Esophagus squamous epithelium (tissue), 5 donors: ENCODE data around the gene ZMYND8. TPM values are rescaled to one million over a fixed set of nuclear protein-coding genes. Genes with fewer than 3 reads are reported as not detected.

Experiments used
- DNase-seq: peaks from one replicate; lab custom pipeline; 2025; lab: John Stamatoyannopoulos, UW
- H3K27ac ChIP-seq, 4 donors: fragments of 200-600 bp; sonication (generic); one replicate each; pipeline ENCODE4 v1.5.1; 2016 to 2019; ENCODE audit warnings: mild to moderate bottlenecking in 1 of 4
- H3K27me3 ChIP-seq, 4 donors: fragments of 200-600 bp; sonication (generic); 1 replicate in 3 of 4; 2 replicates in 1 of 4; pipeline versions ENCODE4 v1.5.1 to v1.6.0; 2017 to 2021; ENCODE audit warnings: antibody characterized with exemption in 1 of 4
- H3K36me3 ChIP-seq, 3 donors: fragments of 200-600 bp; sonication (generic); one replicate each; pipeline ENCODE4 v1.5.1; 2016 to 2019
- H3K4me1 ChIP-seq, 3 donors: fragments of 200-600 bp; sonication (generic); one replicate each; pipeline ENCODE4 v1.5.1; 2017 to 2019
- H3K4me3 ChIP-seq, 4 donors: fragments of 200-600 bp; sonication (generic); 1 replicate in 3 of 4; 2 replicates in 1 of 4; pipeline ENCODE4 v1.5.1; 2016 to 2019; ENCODE audit warnings: mild to moderate bottlenecking in 2 of 4, moderate library complexity in 1 of 4
- H3K9me3 ChIP-seq, 3 donors: fragments of 200-600 bp; sonication (generic); one replicate each; pipeline ENCODE4 v1.5.1; 2016 to 2019
- CTCF ChIP-seq, 6 experiments: fragments of 450-650 bp in 4 of 6; fragments of 200-600 bp in 2 of 6; sonication (generic) in 2 of 6; IDR thresholded peaks; one replicate each; pipeline ENCODE4 v1.5.1; 2016 to 2019; ENCODE audit warnings: antibody characterized with exemption in 6 of 6, mild to moderate bottlenecking in 4 of 6, moderate library complexity in 4 of 6
- POLR2A ChIP-seq, 4 donors: fragments of 450-650 bp; IDR thresholded peaks; one replicate each; pipeline ENCODE4 v1.6.1; 2017; ENCODE audit warnings: antibody characterized with exemption in 4 of 4, mild to moderate bottlenecking in 4 of 4, moderate library complexity in 3 of 4
- WGBS, 2 donors: methylation state at CpG; one replicate each; pipeline ENCODE4 v1.1.5; 2018; 5-methylcytosine and 5-hydroxymethylcytosine counted together
- intact Hi-C: fragments of 100-400 bp; cut with DNase I; formaldehyde crosslinking; loops from one replicate; pipeline ENCODE4 v1.15.0; 2022
- total RNA-seq, 4 donors: library from RNA; depleted of rRNA; stranded (reverse); fragments of >200 nt; gene quantifications; one replicate each; pipeline ENCODE4 v1.1.0, GENCODE V29; 2016
- donor health status: DM: yes; HTN: yes; CAD: no.

Gene ZMYND8
- total RNA-seq, 4 donors from 2014 or later, result 21.5 to 26.3 (median 24.3) TPM

GRCh38 chr20:47202733-47203667, 153.5 kb downstream of the ZMYND8 start:
- no peaks in the 10 kb centered on the region for H3K27me3 ChIP-seq
- no peak for TF ChIP-seq CTCF (IDR thresholded peaks at IDR 0.05)
- no peak for TF ChIP-seq POLR2A (IDR thresholded peaks at IDR 0.05)
- H3K9me3 ChIP-seq, result no peaks in the 10 kb centered on the region
- DNase-seq, result no peak
- WGBS, 2 donors, result 76 to 85% methylated on average over 6 to 8 of the region's 10 CpGs
- H3K36me3 ChIP-seq, result peaks cover 0 to 2% (median 0%) of the 10 kb centered on the region in 3 donors
- no peak overlapping the region for H3K4me3 ChIP-seq
- intact Hi-C loops, result no loop called here
- H3K4me1 ChIP-seq, result peaks cover 0 to 58% (median 5%) of the 10 kb centered on the region in 3 donors
- peak overlapping the region in 3 of 4 donors; percentile 3 to 63 (median 29) for H3K27ac ChIP-seq

GRCh38 chr20:47201074-47201730, 155.3 kb downstream of the ZMYND8 start:
- Histone ChIP-seq H3K4me3 (no peak overlapping the region), H3K36me3 (no peaks in the 10 kb centered on the region), H3K27me3 (no peaks in the 10 kb centered on the region), H3K27ac (peak overlapping the region in 1 of 4 donors; percentile 50), H3K9me3 (no peaks in the 10 kb centered on the region), H3K4me1 (peaks cover 0 to 66% (median 5%) of the 10 kb centered on the region in 3 donors)
- intact Hi-C loops, result no loop called here
- TF ChIP-seq CTCF (IDR thresholded peaks at IDR 0.05), result no peak
- no peak for TF ChIP-seq POLR2A (IDR thresholded peaks at IDR 0.05)
- DNase-seq, result no peak
- WGBS, 2 donors, result 76 to 90% methylated on average over 9 of the region's 9 CpGs

- 86 to 96% methylated on average over 14 of the region's 14 CpGs for WGBS, 2 donors
- intact Hi-C loops, result loop anchor here (5.0 kb wide), 2 partner anchors 183 to 447 kb away; no protein-coding TSS in a partner anchor
These were observed 157.4 kb downstream of the ZMYND8 start for GRCh38 chr20:47198996-47199552.

GRCh38 chr20:47198254-47198671, 158.2 kb downstream of the ZMYND8 start:
- TF ChIP-seq POLR2A (IDR thresholded peaks at IDR 0.05) (no peak), CTCF (IDR thresholded peaks at IDR 0.05) (no peak)

More at GRCh38 chr20:47198996-47199552, 157.4 kb downstream of the ZMYND8 start:
- Histone ChIP-seq H3K27ac (no peak overlapping the region), H3K36me3 (no peaks in the 10 kb centered on the region), H3K4me1 (peaks cover 0 to 57% (median 0%) of the 10 kb centered on the region in 3 donors), H3K27me3 (no peaks in the 10 kb centered on the region), H3K9me3 (no peaks in the 10 kb centered on the region), H3K4me3 (no peak overlapping the region)
- no peak for DNase-seq
- TF ChIP-seq POLR2A (IDR thresholded peaks at IDR 0.05), result no peak
- TF ChIP-seq CTCF (IDR thresholded peaks at IDR 0.05), result no peak

More at GRCh38 chr20:47198254-47198671, 158.2 kb downstream of the ZMYND8 start:
- H3K36me3 ChIP-seq, result no peaks in the 10 kb centered on the region
- H3K27me3 ChIP-seq, result no peaks in the 10 kb centered on the region
- peak overlapping the region in 3 of 4 donors; percentile 26 to 67 (median 58) for H3K27ac ChIP-seq
- no peak for DNase-seq
- H3K4me1 ChIP-seq, result peaks cover 0 to 48% (median 0%) of the 10 kb centered on the region in 3 donors
- WGBS, 2 donors, result 13 to 22% methylated on average over 3 of the region's 3 CpGs
- H3K9me3 ChIP-seq, result no peaks in the 10 kb centered on the region
- intact Hi-C loops, result loop anchor here (5.0 kb wide), 2 partner anchors 184 to 446 kb away; no protein-coding TSS in a partner anchor
- H3K4me3 ChIP-seq, result no peak overlapping the region
